CD4-positive, alpha-beta T cell (primary cell): ENCODE results near the gene AZU1. TPM values are rescaled to one million over a fixed set of nuclear protein-coding genes. Genes with fewer than 3 reads are reported as not detected.
A peak's percentile ranks its signal among the peaks of the same experiment; 100 is the strongest.
"Not testable (repeated sequence)": the region's sequence is repeated elsewhere in the genome, so short reads cannot be mapped to it uniquely, and the experiment has no call there.

ENCODE experiments used
- ATAC-seq: fragments of 200-7000 bp; cut with Tn5 transposase; one replicate; pipeline ENCODE4 v1.10.0; 2022; ENCODE audit warnings: mild to moderate bottlenecking; ENCODE audit not compliant: poor library complexity
- CTCF ChIA-PET: fragments of 350-600 bp; sonication (Branson Sonifier 250); formaldehyde crosslinking; loops from one replicate; lab custom pipeline; 2021; ENCODE audit warnings: antibody characterized with exemption, inconsistent platforms; lab: Charles Lee
- POLR2A ChIA-PET: fragments of 350-600 bp; sonication (Branson Sonifier 250); formaldehyde crosslinking; loops from one replicate; lab custom pipeline; 2021; ENCODE audit warnings: antibody characterized with exemption, inconsistent platforms; lab: Charles Lee
- DNase-seq, 14 experiments: peaks; one replicate each; pipeline ENCODE4 v3.0.0-alpha.2; 2013 to 2020; ENCODE audit warnings: mixed read lengths in 2 of 14
- H3K27ac ChIP-seq, 2 donors: one replicate each; pipeline versions ENCODE4 v1.5.1 to v1.7.0; 2013; ENCODE audit warnings: low read length in 2 of 2, low read depth in 1 of 2, mild to moderate bottlenecking in 1 of 2
- H3K27me3 ChIP-seq, 2 experiments: 1 replicate in 1 of 2; 2 replicates in 1 of 2; pipeline versions ENCODE4 v1.6.1 to v1.7.0; 2013; ENCODE audit warnings: low read length in 2 of 2, control low read depth in 1 of 2, mild to moderate bottlenecking in 1 of 2, moderate library complexity in 1 of 2; ENCODE audit not compliant: insufficient read depth in 2 of 2, control insufficient read depth in 1 of 2
- H3K36me3 ChIP-seq: one replicate; pipeline ENCODE4 v1.6.1; 2013; ENCODE audit warnings: low read length, control low read depth; ENCODE audit not compliant: insufficient read depth
- H3K4me1 ChIP-seq: one replicate; pipeline ENCODE4 v1.6.1; 2013; ENCODE audit warnings: low read length, control low read depth; ENCODE audit not compliant: insufficient read depth
- H3K4me3 ChIP-seq: one replicate; pipeline ENCODE4 v1.5.1; 2013; ENCODE audit warnings: mild to moderate bottlenecking, low read length, moderate library complexity
- H3K9me3 ChIP-seq, 2 experiments: 1 replicate in 1 of 2; 2 replicates in 1 of 2; pipeline versions ENCODE4 v1.6.1 to v1.7.0; 2013; ENCODE audit warnings: low read length in 2 of 2, mild to moderate bottlenecking in 2 of 2, control low read depth in 1 of 2, moderate library complexity in 1 of 2; ENCODE audit not compliant: control insufficient read depth in 1 of 2, insufficient read depth in 1 of 2
- H3K27ac Mint-ChIP-seq: one replicate; pipeline ENCODE4 v1.8.0; 2020; ENCODE audit warnings: mixed read lengths
- H3K27me3 Mint-ChIP-seq: one replicate; pipeline ENCODE4 v1.8.0; 2021; ENCODE audit warnings: mixed read lengths
- H3K36me3 Mint-ChIP-seq: one replicate; pipeline ENCODE4 v1.8.0; 2021; ENCODE audit warnings: low read depth, mixed read lengths
- H3K4me1 Mint-ChIP-seq: one replicate; pipeline ENCODE4 v1.8.0; 2021; ENCODE audit warnings: low read depth, mixed read lengths
- H3K4me3 Mint-ChIP-seq: one replicate; pipeline ENCODE4 v1.8.0; 2020; ENCODE audit warnings: mild to moderate bottlenecking, mixed read lengths
- H3K9me3 Mint-ChIP-seq: one replicate; pipeline ENCODE4 v1.8.0; 2020; ENCODE audit warnings: mixed read lengths
- CTCF ChIP-seq: fragments of 200-600 bp; IDR thresholded peaks from one replicate; pipeline ENCODE4 v1.8.0; 2022; ENCODE audit warnings: antibody characterized with exemption, mild to moderate bottlenecking
- intact Hi-C, 2 experiments: fragments of 100-400 bp; cut with DNase I in 1 of 2; cut with micrococcal nuclease in 1 of 2; formaldehyde crosslinking; loops; one replicate each; pipeline versions ENCODE4 v1.15.1 to v1.9.0; 2023 to 2025; cut with DNase I, micrococcal nuclease
- total RNA-seq, 174 experiments: library from RNA in 2 of 174; stranded (reverse) in 2 of 174; gene quantifications; one replicate each; pipeline ENCODE4 v1.2.3 and lab custom pipeline; 2021 to 2026

The AZU1 gene
- total RNA-seq, 2 experiments from 2014 or later = 0.47 to 0.49 TPM

DNA sequence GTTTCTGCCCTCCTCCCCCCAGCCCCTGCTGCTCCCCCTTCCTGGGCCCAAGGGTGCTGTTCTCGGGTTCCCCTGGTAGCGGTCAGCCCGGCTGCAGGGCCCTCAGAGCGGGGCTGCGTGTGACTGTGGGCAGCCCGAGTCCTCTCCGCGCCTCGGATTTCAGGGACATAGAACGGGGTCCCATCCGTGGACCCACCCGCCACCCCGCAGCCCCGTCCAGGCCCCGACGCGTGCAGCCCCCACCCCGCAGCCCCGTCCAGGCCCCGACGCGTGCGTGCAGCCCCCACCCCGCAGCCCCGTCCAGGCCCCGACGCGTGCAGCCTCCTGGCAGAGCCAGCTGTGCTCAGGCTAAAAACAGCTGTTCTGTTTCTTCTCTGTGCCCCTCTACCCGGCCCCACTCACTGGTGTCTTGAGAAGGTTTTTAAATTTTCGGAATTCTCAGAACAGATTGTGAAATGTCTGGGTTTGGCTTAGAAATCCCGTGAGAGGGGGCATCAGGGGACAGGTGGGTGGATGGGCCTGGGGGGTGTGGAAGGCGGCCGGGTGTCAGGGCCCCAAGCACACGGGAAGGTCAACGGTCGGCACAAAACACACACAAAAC is 7.7 kb downstream of the AZU1 start:
- Histone ChIP-seq H3K27me3 (peaks cover 5 to 8% of the 10 kb centered on the region in 2 experiments), H3K27ac (no peak overlapping the region), H3K4me1 (no peaks in the 10 kb centered on the region), H3K4me3 (no peak overlapping the region), H3K9me3 (peaks cover 0 to 3% of the 10 kb centered on the region in 2 experiments), H3K36me3 (no peaks in the 10 kb centered on the region)
- no peaks in the 10 kb centered on the region for H3K9me3 Mint-ChIP-seq
- intact Hi-C loops = no loop called here
- POLR2A ChIA-PET = no interaction called here
- ATAC-seq (no peak), DNase-seq (peak in 1 of 14 experiments; percentile 44)
- peaks cover 14% of the 10 kb centered on the region for H3K27me3 Mint-ChIP-seq
- CTCF ChIA-PET = no interaction called here
- no peak overlapping the region for H3K4me3 Mint-ChIP-seq
- TF ChIP-seq CTCF = no peak
- no peak overlapping the region for H3K27ac Mint-ChIP-seq
- H3K36me3 Mint-ChIP-seq = no peaks in the 10 kb centered on the region
- H3K4me1 Mint-ChIP-seq = no peaks in the 10 kb centered on the region

GRCh38 chr19:840519-841206 is 13.0 kb downstream of the AZU1 start, which contains the start of gene PRTN3:
PRTN3 (plus strand) TSS chr19:840999; CDS start chr19:841009, 10 bp downstream.
- Mint-ChIP-seq H3K9me3 (no peaks in the 10 kb centered on the region), H3K27ac (no peak within 1 kb of the TSS), H3K4me1 (no peaks in the 10 kb centered on the region), H3K27me3 (peaks cover 40% of the 10 kb centered on the region), H3K36me3 (no peaks in the 10 kb centered on the region), H3K4me3 (no peak within 1 kb of the TSS)
- TF ChIP-seq CTCF = no peak
- intact Hi-C loops = no loop called here
- H3K4me3 ChIP-seq = no peak within 1 kb of the TSS
- H3K36me3 ChIP-seq = no peaks in the 10 kb centered on the region
- H3K4me1 ChIP-seq = peaks cover 14% of the 10 kb centered on the region
- CTCF ChIA-PET = no interaction called here
- DNase-seq (peak in 1 of 14 experiments; percentile 46), ATAC-seq (no peak)
- no peak within 1 kb of the TSS for H3K27ac ChIP-seq
- peaks cover 0 to 8% of the 10 kb centered on the region in 2 experiments for H3K9me3 ChIP-seq
- POLR2A ChIA-PET = no interaction called here
- H3K27me3 ChIP-seq = peaks cover 18 to 24% of the 10 kb centered on the region in 2 experiments

DNA sequence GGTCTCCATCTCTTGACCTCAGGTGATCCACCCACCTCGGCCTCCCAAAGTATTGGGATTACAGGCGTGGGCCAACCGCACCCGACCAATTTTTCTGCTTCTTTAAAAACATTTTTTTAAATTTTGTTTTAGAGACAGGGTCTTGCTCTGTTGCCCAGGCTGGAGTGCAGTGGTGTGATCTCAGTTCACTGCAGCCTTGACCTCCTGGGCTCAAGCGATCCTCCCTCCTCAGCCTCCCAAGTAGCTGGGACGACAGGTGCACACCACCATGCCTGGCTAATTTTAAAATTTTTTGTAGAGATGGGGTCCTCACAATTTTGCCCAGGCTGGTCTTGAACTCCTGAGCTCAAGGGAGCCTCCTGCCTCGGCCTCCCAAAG is 15.2 kb downstream of the AZU1 start:
- H3K4me3 Mint-ChIP-seq, CTCF ChIA-PET: not testable (repeated sequence)

More for the DNA sequence above, 15.2 kb downstream of the AZU1 start:
- H3K27ac ChIP-seq, H3K27ac Mint-ChIP-seq, H3K9me3 Mint-ChIP-seq, H3K4me1 Mint-ChIP-seq, POLR2A ChIA-PET, H3K36me3 ChIP-seq, H3K36me3 Mint-ChIP-seq, intact Hi-C loops, H3K4me3 ChIP-seq, H3K9me3 ChIP-seq, DNase-seq, ATAC-seq: not testable (repeated sequence)
- peaks cover 14% of the 10 kb centered on the region for H3K4me1 ChIP-seq
- H3K27me3 ChIP-seq = peaks cover 27 to 28% of the 10 kb centered on the region in 2 experiments
- H3K27me3 Mint-ChIP-seq = peaks cover 44% of the 10 kb centered on the region
